Measurements from ENCODE around the gene SPHK2.
A peak's percentile ranks its signal among the peaks of the same experiment; 100 is the strongest.

Gene SPHK2

DNA sequence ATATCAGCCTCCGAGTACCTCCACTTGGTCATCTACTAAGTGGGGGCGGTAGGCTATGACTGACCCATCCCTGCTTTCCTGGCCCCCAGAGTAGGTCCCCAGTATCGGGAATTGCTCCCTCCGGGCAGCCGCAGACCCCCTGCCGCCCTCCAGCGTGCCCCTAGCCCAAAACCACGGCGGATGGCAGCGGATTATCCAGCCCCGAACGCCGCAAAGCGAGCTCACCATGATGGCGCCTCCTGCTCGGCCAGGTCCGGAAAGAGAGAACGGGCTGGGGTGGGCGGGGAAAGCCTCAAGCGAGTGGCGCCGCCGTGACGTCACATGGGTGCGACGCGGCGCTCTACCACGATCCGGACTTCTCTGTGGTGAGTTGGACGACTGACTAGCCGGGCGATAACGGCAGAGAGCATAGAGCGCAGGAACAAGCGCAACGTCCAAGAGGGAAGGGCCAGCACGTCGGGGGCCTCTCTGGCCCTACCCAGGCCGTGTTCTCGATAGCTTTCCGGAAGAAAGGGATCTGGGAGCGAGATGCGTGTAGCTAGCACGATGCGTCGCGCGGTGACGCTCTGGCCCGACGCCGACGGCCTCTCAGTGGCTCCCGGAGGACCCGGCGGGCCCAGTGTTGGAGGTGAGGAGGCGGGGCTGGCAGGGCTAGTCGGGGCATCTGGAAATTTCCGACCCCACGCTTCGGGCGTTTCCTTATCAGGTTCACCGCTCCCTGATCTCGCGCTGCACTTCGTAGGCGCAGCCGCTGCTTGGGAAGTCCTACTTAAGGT is at the start of gene SPHK2, which contains the start of gene RPL18:
TSS of gene SPHK2 (plus strand) at position 591 of the 776 bp plus-strand sequence. CDS start 1,009 bp downstream, outside the sequence.
TSS of gene RPL18 (minus strand) at position 263 of the 776 bp plus-strand sequence. CDS start at position 228, 35 bp downstream.
- Histone ChIP-seq H3K4me2 (ENCODE audit: low read length) (peak within 1 kb of the TSS; percentile 98), H3K36me3 (replicated peaks; ENCODE audit: low read depth, low read length) (peaks cover 39% of the 10 kb centered on the region), H2AFZ (ENCODE audit: low read depth, low read length) (peak within 1 kb of the TSS; percentile 59; the same call in 1 of the 2 replicates), H3K79me2 (ENCODE audit: low read length) (peaks cover 52% of the 10 kb centered on the region), H3K9ac (ENCODE audit: low read length) (peak within 1 kb of the TSS; percentile 99), H3K4me1 (ENCODE audit: low read length) (peaks cover 39% of the 10 kb centered on the region), H3K27me3 (ENCODE audit: low read depth, low read length) (no peaks in the 10 kb centered on the region), H3K4me3 (ENCODE audit: low read length) (peak within 1 kb of the TSS; percentile 96), H3K27ac (ENCODE audit: low read length) (peak within 1 kb of the TSS; percentile 74), H3K9me3 (ENCODE audit: insufficient read depth, low read length) (no peaks in the 10 kb centered on the region), H4K20me1 (ENCODE audit: insufficient read depth, low read length) (peaks cover 45% of the 10 kb centered on the region)
- no peak for TF ChIP-seq CTCF (IDR thresholded peaks at IDR 0.05; ENCODE audit: low read depth, low read length)
- TF ChIP-seq EZH2phosphoT487 (IDR thresholded peaks at IDR 0.05; ENCODE audit: low read depth) = no peak

DNA sequence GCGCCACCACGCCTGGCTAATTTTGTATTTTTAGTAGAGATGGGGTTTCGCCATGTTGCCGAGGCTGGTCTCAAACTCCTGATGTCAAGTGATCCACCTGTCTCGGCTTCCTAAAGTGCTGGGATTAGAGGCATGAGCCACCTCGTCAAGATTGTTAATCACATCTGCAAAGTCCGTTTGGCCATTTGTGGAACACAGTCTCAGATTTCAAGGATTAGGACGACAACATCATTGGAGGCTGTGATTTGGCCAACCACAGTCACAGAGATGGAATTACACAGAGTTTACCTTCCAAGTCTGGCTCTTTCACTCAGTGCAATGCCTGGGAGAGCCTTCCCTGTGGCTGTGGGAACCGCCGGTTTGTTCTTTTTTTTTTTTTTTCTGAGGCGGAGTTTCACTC is 49.5 kb upstream of the SPHK2 start:
- H3K27ac ChIP-seq (ENCODE audit: low read length) = no peak overlapping the region
- no peaks in the 10 kb centered on the region for H3K9me3 ChIP-seq (ENCODE audit: insufficient read depth, low read length)
- no peak overlapping the region for H3K9ac ChIP-seq (ENCODE audit: low read length)
- H3K79me2 ChIP-seq (ENCODE audit: low read length) = no peaks in the 10 kb centered on the region
- H3K27me3 ChIP-seq (ENCODE audit: low read depth, low read length) = peaks cover 7% of the 10 kb centered on the region
- H2AFZ ChIP-seq (ENCODE audit: low read depth, low read length) = no peak overlapping the region
- H4K20me1 ChIP-seq (ENCODE audit: insufficient read depth, low read length) = no peaks in the 10 kb centered on the region
- no peaks in the 10 kb centered on the region for H3K36me3 ChIP-seq (replicated peaks; ENCODE audit: low read depth, low read length)
- peaks cover 5% of the 10 kb centered on the region for H3K4me1 ChIP-seq (ENCODE audit: low read length)
- H3K4me3 ChIP-seq (ENCODE audit: low read length) = no peak overlapping the region
- no peak overlapping the region for H3K4me2 ChIP-seq (ENCODE audit: low read length)
- no peak for TF ChIP-seq CTCF (IDR thresholded peaks at IDR 0.05; ENCODE audit: low read depth, low read length)
- no peak for TF ChIP-seq EZH2phosphoT487 (IDR thresholded peaks at IDR 0.05; ENCODE audit: low read depth)

- Histone ChIP-seq H3K9ac (ENCODE audit: low read length) (no peak overlapping the region), H3K27ac (ENCODE audit: low read length) (no peak overlapping the region), H2AFZ (ENCODE audit: low read depth, low read length) (no peak overlapping the region), H3K36me3 (replicated peaks; ENCODE audit: low read depth, low read length) (no peaks in the 10 kb centered on the region), H3K27me3 (ENCODE audit: low read depth, low read length) (peaks cover 7% of the 10 kb centered on the region), H4K20me1 (ENCODE audit: insufficient read depth, low read length) (no peaks in the 10 kb centered on the region), H3K4me2 (ENCODE audit: low read length) (no peak overlapping the region), H3K4me3 (ENCODE audit: low read length) (no peak overlapping the region), H3K9me3 (ENCODE audit: insufficient read depth, low read length) (no peaks in the 10 kb centered on the region), H3K4me1 (ENCODE audit: low read length) (peaks cover 5% of the 10 kb centered on the region), H3K79me2 (ENCODE audit: low read length) (no peaks in the 10 kb centered on the region)
- TF ChIP-seq EZH2phosphoT487 (IDR thresholded peaks at IDR 0.05; ENCODE audit: low read depth) (no peak), CTCF (IDR thresholded peaks at IDR 0.05; ENCODE audit: low read depth, low read length) (no peak)
Observed at GRCh38 chr19:48571378-48572162, 47.7 kb upstream of the SPHK2 start.

- Histone ChIP-seq H3K4me3 (ENCODE audit: low read length) (no peak overlapping the region), H3K27ac (ENCODE audit: low read length) (no peak overlapping the region), H3K4me2 (ENCODE audit: low read length) (no peak overlapping the region), H3K36me3 (replicated peaks; ENCODE audit: low read depth, low read length) (no peaks in the 10 kb centered on the region), H3K27me3 (ENCODE audit: low read depth, low read length) (no peaks in the 10 kb centered on the region), H2AFZ (ENCODE audit: low read depth, low read length) (no peak overlapping the region), H4K20me1 (ENCODE audit: insufficient read depth, low read length) (no peaks in the 10 kb centered on the region), H3K9ac (ENCODE audit: low read length) (no peak overlapping the region), H3K79me2 (ENCODE audit: low read length) (no peaks in the 10 kb centered on the region), H3K9me3 (ENCODE audit: insufficient read depth, low read length) (no peaks in the 10 kb centered on the region), H3K4me1 (ENCODE audit: low read length) (peaks cover 5% of the 10 kb centered on the region)
- TF ChIP-seq EZH2phosphoT487 (IDR thresholded peaks at IDR 0.05; ENCODE audit: low read depth) (no peak), CTCF (IDR thresholded peaks at IDR 0.05; ENCODE audit: low read depth, low read length) (no peak)
Observed at GRCh38 chr19:48573163-48573505, 46.2 kb upstream of the SPHK2 start.
